ENCODE results near the gene HNRNPM. TPM values are rescaled to one million over a fixed set of nuclear protein-coding genes. Genes with fewer than 3 reads are reported as not detected.
A peak's percentile ranks its signal among the peaks of the same experiment; 100 is the strongest.

HNRNPM gene
- total RNA-seq, 1 experiment from 2014 or later, result 468 TPM

- H3K79me2 ChIP-seq (ENCODE audit: insufficient read depth, low read length), result peaks cover 89% of the 10 kb centered on the region
- H3K23me2 ChIP-seq (ENCODE audit: insufficient read length, low read depth, low read length, poor library complexity, severe bottlenecking), result no peaks in the 10 kb centered on the region
- no peak overlapping the region for H2AK5ac ChIP-seq (ENCODE audit: insufficient read length, low read length)
- H3T11ph ChIP-seq (ENCODE audit: low read length), result no peak overlapping the region
- peaks cover 33 to 71% (median 60%) of the 10 kb centered on the region in 3 experiments for H3K36me3 Mint-ChIP-seq (ENCODE audit: insufficient read depth in 1 of 3, low read depth in 3 of 3)
- H4K8ac ChIP-seq (replicated peaks; ENCODE audit: insufficient read length, low read depth, low read length), result no peak overlapping the region
- H3K27me3 Mint-ChIP-seq (ENCODE audit: low read depth), result no peaks in the 10 kb centered on the region
- H3K9ac ChIP-seq (ENCODE audit: extremely low read depth, insufficient read length, low read length), result no peak overlapping the region
- H2BK15ac ChIP-seq (ENCODE audit: low read depth, low read length), result no peak overlapping the region
- H3K27ac ChIP-seq (ENCODE audit: insufficient read length, low read depth, low read length), result no peak overlapping the region
- H4K91ac ChIP-seq (ENCODE audit: insufficient read length, low read depth, low read length), result no peak overlapping the region
- H2AFZ ChIP-seq (ENCODE audit: low read length), result no peak overlapping the region
- peak overlapping the region in 2 of 3 experiments; percentile 64 to 92; a peak in 2 of 7 replicates for H3K27ac Mint-ChIP-seq
- no peak for TF ChIP-seq CTCF (conservative IDR thresholded peaks at IDR 0.05)
- DNase-seq, result no peak
- H3K9me3 Mint-ChIP-seq, result no peaks in the 10 kb centered on the region
- no peak overlapping the region for H2BK12ac ChIP-seq (ENCODE audit: insufficient read length, low read depth, low read length)
- no peak overlapping the region for H3K14ac ChIP-seq (ENCODE audit: insufficient read depth, low read length)
- no peak overlapping the region for H4K5ac ChIP-seq (ENCODE audit: insufficient read length, low read depth, low read length)
- H3K23ac ChIP-seq (ENCODE audit: insufficient read length, low read depth, low read length), result no peak overlapping the region
- H2BK5ac ChIP-seq (ENCODE audit: insufficient read length, low read length), result no peak overlapping the region
- H3K27me3 ChIP-seq (ENCODE audit: insufficient read depth, low read length), result no peaks in the 10 kb centered on the region
- H2BK20ac ChIP-seq (ENCODE audit: low read depth, low read length, poor library complexity, severe bottlenecking), result no peak overlapping the region
- no peak overlapping the region for H3K56ac ChIP-seq (ENCODE audit: insufficient read length, low read depth, low read length)
- no peaks in the 10 kb centered on the region for H3K79me1 ChIP-seq (ENCODE audit: insufficient read depth, low read depth, low read length, poor library complexity, severe bottlenecking)
- H3K4me3 Mint-ChIP-seq, result no peak overlapping the region
- H3K4me2 ChIP-seq (ENCODE audit: insufficient read depth, insufficient read length, low read length), result no peak overlapping the region
- H4K20me1 ChIP-seq (ENCODE audit: control insufficient read depth, insufficient read depth, insufficient read length), result peaks cover 4% of the 10 kb centered on the region
- peaks cover 79 to 82% of the 10 kb centered on the region in 2 experiments for H3K4me1 Mint-ChIP-seq
- WGBS (ENCODE audit: extremely low coverage, insufficient read length, low lambda C conversion rate), result no CpG with 5 or more reads among the region's 6 CpGs
- H3K9me3 ChIP-seq (ENCODE audit: control insufficient read depth, low read depth, low read length), result no peaks in the 10 kb centered on the region
- peaks cover 9% of the 10 kb centered on the region for H3K4me1 ChIP-seq (ENCODE audit: insufficient read depth, low read length)
- H2BK120ac ChIP-seq (ENCODE audit: low read depth, low read length, poor library complexity, severe bottlenecking), result no peak overlapping the region
- H3K4ac ChIP-seq (ENCODE audit: low read depth, low read length), result no peak overlapping the region
- H3K18ac ChIP-seq (ENCODE audit: insufficient read length, low read depth, low read length), result no peak overlapping the region
These were observed 8.8 kb downstream of the HNRNPM start for GRCh38 chr19:8453616-8454015.

Measured in H9 (cell line).